Smooth muscle cell (in vitro differentiated cells): ENCODE measurements around the gene BTG2. TPM values are rescaled to one million over a fixed set of nuclear protein-coding genes. Genes with fewer than 3 reads are reported as not detected.
"Not testable (repeated sequence)": the region's sequence is repeated elsewhere in the genome, so short reads cannot be mapped to it uniquely, and the experiment has no call there.

Source experiments
- DNase-seq: peaks from one replicate; lab custom pipeline; 2025; ENCODE audit not compliant: unreplicated experiment; lab: John Stamatoyannopoulos, UW
- H2AFZ ChIP-seq: fragments of 200-600 bp; sonication (generic); 2 replicates; pipeline ENCODE4 v1.6.0; 2016; ENCODE audit warnings: antibody characterized with exemption, low read depth, mild to moderate bottlenecking
- H3F3A ChIP-seq: fragments of 200-600 bp; sonication (generic); 2 replicates; pipeline ENCODE4 v1.6.0; 2017; ENCODE audit warnings: antibody characterized with exemption, low read depth
- H3K27ac ChIP-seq: fragments of 200-600 bp; sonication (generic); 2 replicates; pipeline ENCODE4 v1.5.1; 2016; ENCODE audit warnings: low read depth, mild to moderate bottlenecking
- H3K27me3 ChIP-seq: fragments of 200-600 bp; sonication (generic); 2 replicates; pipeline ENCODE4 v1.6.1; 2016; ENCODE audit warnings: low read depth, mild to moderate bottlenecking
- H3K36me3 ChIP-seq: fragments of 200-600 bp; sonication (generic); 2 replicates; pipeline ENCODE4 v1.5.1; 2016; ENCODE audit warnings: low read depth
- H3K4me1 ChIP-seq: fragments of 200-600 bp; sonication (generic); 2 replicates; pipeline ENCODE4 v1.5.1; 2016; ENCODE audit warnings: low read depth
- H3K4me2 ChIP-seq: fragments of 200-600 bp; sonication (generic); 2 replicates; pipeline ENCODE4 v1.6.0; 2016; ENCODE audit warnings: mild to moderate bottlenecking
- H3K4me3 ChIP-seq: fragments of 200-600 bp; sonication (generic); 2 replicates; pipeline ENCODE4 v1.5.1; 2016; ENCODE audit warnings: mild to moderate bottlenecking
- H3K79me2 ChIP-seq: fragments of 200-600 bp; sonication (generic); 2 replicates; pipeline ENCODE4 v1.6.0; 2016; ENCODE audit warnings: low read depth, mild to moderate bottlenecking
- H3K9ac ChIP-seq: fragments of 200-600 bp; sonication (generic); 2 replicates; pipeline ENCODE4 v1.6.0; 2016; ENCODE audit warnings: low read depth
- H3K9me3 ChIP-seq: fragments of 200-600 bp; sonication (generic); replicated peaks from 2 replicates; pipeline ENCODE4 v1.5.1; 2016; ENCODE audit warnings: low read depth
- H4K20me1 ChIP-seq: fragments of 200-600 bp; sonication (generic); 2 replicates; pipeline ENCODE4 v1.6.0; 2016; ENCODE audit warnings: low read depth
- CTCF ChIP-seq: fragments of 200-600 bp; sonication (generic); IDR thresholded peaks from 2 replicates; pipeline ENCODE4 v1.5.1; 2017; ENCODE audit warnings: borderline replicate concordance, mild to moderate bottlenecking, antibody characterized with exemption; ENCODE audit not compliant: insufficient read depth, poor library complexity, severe bottlenecking
- whole genome bisulfite sequencing: methylation state at CpG from one replicate; pipeline ENCODE4 v1.1.7; 2016; ENCODE audit warnings: low lambda C conversion rate; 5-methylcytosine and 5-hydroxymethylcytosine counted together
- polyA plus RNA-seq: library from polyadenylated mRNA; unstranded; fragments of >200 nt; fragmentation: Nextera tagmentation; extraction: Ambion mirVana; gene quantifications from 2 replicates; pipeline ENCODE4 v1.2.1, GENCODE V29; 2016
- total RNA-seq: library from RNA; depleted of rRNA; stranded (reverse); fragments of >200 nt; gene quantifications from 2 replicates; pipeline ENCODE4 v1.2.3, GENCODE V29; 2014

The BTG2 gene
- total and polyA plus RNA-seq, 2 experiments from 2014 or later: 80.0 to 93.8 TPM

GRCh38 chr1:203308328-203308922, 3.1 kb downstream of the BTG2 start:
- no peak for TF ChIP-seq CTCF
- peaks cover 37% of the 10 kb centered on the region for H3K4me1 ChIP-seq
- H3K36me3 ChIP-seq: no peaks in the 10 kb centered on the region
- no peak overlapping the region for H2AFZ ChIP-seq
- no peak for DNase-seq
- H3K9me3 ChIP-seq: no peaks in the 10 kb centered on the region
- 56% methylated on average over 5 of the region's 5 CpGs for WGBS
- H3K4me2 ChIP-seq: peak overlapping the region; percentile 87
- H4K20me1 ChIP-seq: peaks cover 59% of the 10 kb centered on the region
- H3K27me3 ChIP-seq: no peaks in the 10 kb centered on the region
- H3K9ac ChIP-seq: no peak overlapping the region
- H3K79me2 ChIP-seq: peaks cover 19% of the 10 kb centered on the region
- H3F3A ChIP-seq: peaks cover 6% of the 10 kb centered on the region
- no peak overlapping the region for H3K27ac ChIP-seq
- H3K4me3 ChIP-seq: peak overlapping the region; percentile 89

- TF ChIP-seq CTCF: no peak
- peaks cover 36% of the 10 kb centered on the region for H3K4me1 ChIP-seq
- DNase-seq: no peak
- H3K4me2 ChIP-seq: peak overlapping the region; percentile 87
- peaks cover 6% of the 10 kb centered on the region for H3F3A ChIP-seq
- H3K9ac ChIP-seq: no peak overlapping the region
- H3K4me3 ChIP-seq: peak overlapping the region; percentile 89
- H3K9me3 ChIP-seq: no peaks in the 10 kb centered on the region
- 69% methylated on average over 1 of the region's 1 CpG for WGBS
- H3K27ac ChIP-seq: no peak overlapping the region
- no peak overlapping the region for H2AFZ ChIP-seq
- H3K36me3 ChIP-seq: no peaks in the 10 kb centered on the region
- H4K20me1 ChIP-seq: peaks cover 59% of the 10 kb centered on the region
- H3K27me3 ChIP-seq: no peaks in the 10 kb centered on the region
- peaks cover 19% of the 10 kb centered on the region for H3K79me2 ChIP-seq
Measured at GRCh38 chr1:203308923-203309331, 3.6 kb downstream of the BTG2 start.

GRCh38 chr1:203311368-203312301, 6.3 kb downstream of the BTG2 start:
- 85% methylated on average over 3 of the region's 3 CpGs for WGBS
- H3K79me2 ChIP-seq: peaks cover 17% of the 10 kb centered on the region
- peak overlapping the region; percentile 4 for H3K27ac ChIP-seq
- peaks cover 26% of the 10 kb centered on the region for H3K4me1 ChIP-seq
- no peak for DNase-seq
- H3K27me3 ChIP-seq: no peaks in the 10 kb centered on the region
- no peak overlapping the region for H3K4me3 ChIP-seq
- H3F3A ChIP-seq: peaks cover 6% of the 10 kb centered on the region
- H3K9me3 ChIP-seq: no peaks in the 10 kb centered on the region
- no peak for TF ChIP-seq CTCF
- peaks cover 46% of the 10 kb centered on the region for H4K20me1 ChIP-seq
- H2AFZ ChIP-seq: no peak overlapping the region
- H3K4me2 ChIP-seq: no peak overlapping the region
- H3K36me3 ChIP-seq: no peaks in the 10 kb centered on the region
- H3K9ac ChIP-seq: no peak overlapping the region

- not testable (repeated sequence) for H3K9ac ChIP-seq, H3K27me3 ChIP-seq, H3K9me3 ChIP-seq, H2AFZ ChIP-seq, H3K4me2 ChIP-seq, DNase-seq, H3K27ac ChIP-seq, H3K4me1 ChIP-seq, H3F3A ChIP-seq, H3K79me2 ChIP-seq, H3K36me3 ChIP-seq, H3K4me3 ChIP-seq
- 91% methylated on average over 4 of the region's 4 CpGs for WGBS
- peaks cover 20% of the 10 kb centered on the region for H4K20me1 ChIP-seq
Measured at GRCh38 chr1:203314025-203314759, 8.9 kb downstream of the BTG2 start.
